Heart left ventricle (tissue), 16 donors: ENCODE measurements around the gene ANKRA2. TPM values are rescaled to one million over a fixed set of nuclear protein-coding genes. Genes with fewer than 3 reads are reported as not detected.

Source experiments
- ATAC-seq, 4 donors: fragments of 200-7000 bp; cut with Tn5 transposase; one replicate each; pipeline ENCODE4 v1.9.1; 2020 to 2022; ENCODE audit warnings: moderate library complexity in 4 of 4, mild to moderate bottlenecking in 3 of 4, moderate number of reproducible peaks in 1 of 4
- DNase-seq, 5 donors: peaks; one replicate each; pipeline ENCODE4 v3.0.0-alpha.2; 2020
- H3K27ac ChIP-seq, 12 donors: fragments of 200-600 bp; sonication (generic) in 4 of 12; one replicate each; pipeline versions ENCODE4 v1.5.0 to v1.8.0; 2016 to 2022; ENCODE audit warnings: mild to moderate bottlenecking in 2 of 12
- H3K27me3 ChIP-seq, 9 donors: fragments of 200-600 bp; sonication (generic) in 2 of 9; one replicate each; pipeline versions ENCODE4 v1.5.1 to v1.8.0; 2016 to 2022; ENCODE audit warnings: mild to moderate bottlenecking in 3 of 9
- H3K36me3 ChIP-seq, 9 donors: fragments of 200-600 bp; sonication (generic) in 2 of 9; one replicate each; pipeline versions ENCODE4 v1.5.0 to v1.8.0; 2018 to 2022; ENCODE audit warnings: mild to moderate bottlenecking in 2 of 9
- H3K4me1 ChIP-seq, 12 donors: fragments of 200-600 bp; sonication (generic) in 4 of 12; one replicate each; pipeline versions ENCODE4 v1.5.0 to v1.8.0; 2016 to 2022; ENCODE audit warnings: mild to moderate bottlenecking in 3 of 12
- H3K4me3 ChIP-seq, 12 donors: fragments of 200-600 bp; sonication (generic) in 4 of 12; one replicate each; pipeline versions ENCODE4 v1.5.0 to v1.8.0; 2017 to 2022; ENCODE audit warnings: mild to moderate bottlenecking in 9 of 12, moderate library complexity in 4 of 12
- H3K9me3 ChIP-seq, 12 donors: fragments of 200-600 bp; sonication (generic) in 4 of 12; one replicate each; pipeline versions ENCODE4 v1.5.0 to v1.8.0; 2016 to 2022; ENCODE audit warnings: mild to moderate bottlenecking in 1 of 12
- CTCF ChIP-seq, 12 donors: fragments of 200-600 bp; sonication (generic) in 4 of 12; IDR thresholded peaks; one replicate each; pipeline versions ENCODE4 v1.5.0 to v1.8.0; 2018 to 2022; ENCODE audit warnings: antibody characterized with exemption in 12 of 12, mild to moderate bottlenecking in 5 of 12
- POLR2A ChIP-seq, 2 donors: fragments of 450-650 bp; IDR thresholded peaks; one replicate each; pipeline ENCODE4 v1.6.1; 2017; ENCODE audit warnings: antibody characterized with exemption in 2 of 2, mild to moderate bottlenecking in 2 of 2, moderate library complexity in 2 of 2
- WGBS, 4 donors: extraction: QIAGEN DNeasy Blood & Tissue Kit in 2 of 4; methylation state at CpG; one replicate each; pipeline versions ENCODE4 v1.1.5 to v1.1.7; 2013 to 2018; 5-methylcytosine and 5-hydroxymethylcytosine counted together
- intact Hi-C, 10 donors: fragments of 100-400 bp; cut with DNase I; formaldehyde crosslinking; loops; one replicate each; pipeline versions ENCODE4 v1.11.1 to v1.14.2; 2022
- long read RNA-seq, 3 donors: library from polyadenylated mRNA; unstranded; transcript quantifications; one replicate each; pipeline ENCODE4 v2.0.0, GENCODE V29; 2020 to 2021
- polyA plus RNA-seq, 2 donors: library from polyadenylated mRNA; stranded (reverse); fragments of 200-250 nt; gene quantifications; one replicate each; pipeline ENCODE4 v1.2.3, GENCODE V29; 2013
- total RNA-seq, 9 donors: library from RNA; depleted of rRNA in 2 of 9; stranded (reverse); fragments of >200 nt in 2 of 9; fragmentation: NEBNext Ultra II Directional in 3 of 9; extraction: Animal tissue kit (Norgen Biotek cat#: 25700) in 3 of 9; gene quantifications; one replicate each; pipeline versions ENCODE4 v1.1.0 to v1.2.4, GENCODE V29; 2016 to 2023
- donor health status: ischemic (EF 13 %, LVEDD 7.1; RV severe dilation, severe dysfunction).
- donor health status: healthy with polysubstance abuse.
- donor health status: DM: no; HTN: yes; CAD: no.
- donor health status: DM: no; HTN: no; CAD: no.
- donor health status: ischemic (EF 25% LVEDD 6.9; RV normal size, moderate dysfunction).
- donor health status: ischemic (EF 25% LVEDD 5.7; RV mildly dilated, moderate dysfunction).
- donor health status: healthy.
- donor health status: DM: yes; HTN: yes; CAD: no.
- donor health status: ischemic (EF 35%, LVEDD 5.7; RV mildly dilated, moderate dysfunction).
- donor health status: nonischemic (EF 11% LVEDD 7.7; RV severe dilation, severe dysfunction).
- donor health status: DM: yes; HTN: yes; CAD: no.
- donor health status: PGD.
- donor health status: ischemic (EF 29% LVEDD 5.4; RV normal size, mild dysfunction).
- donor health status: nonischemic (EF 23%, LVEDD 6.1; RV moderate dilation, normal function).

The ANKRA2 gene
- total RNA-seq, result 10 to 100 TPM; 10.3 to 14.9 (median 11.4) TPM
- 1 to 10 TPM; 6.2 to 8.6 TPM for polyA plus RNA-seq
- long read RNA-seq, donor 1, transcript ANKRA2-201 (9 exons, 2,063 nt), result major isoform, 14 of 23 reads
- long read RNA-seq, donor 1, partial matches to known transcripts, result 3 of 23 reads
- long read RNA-seq, donor 1, other reads (novel, unspliced or antisense), result 4 of 23 reads
- long read RNA-seq, donor 2, transcript ANKRA2-201 (9 exons, 2,063 nt), result major isoform, 54 of 65 reads
- long read RNA-seq, donor 2, partial matches to known transcripts, result 3 of 65 reads
- long read RNA-seq, donor 2, other reads (novel, unspliced or antisense), result 8 of 65 reads
- long read RNA-seq, donor 3, transcript ANKRA2-201 (9 exons, 2,063 nt), result major isoform, 10 of 10 reads
- long read RNA-seq, donor 3, partial matches to known transcripts, result 0 of 10 reads
- long read RNA-seq, donor 3, other reads (novel, unspliced or antisense), result 0 of 10 reads

GRCh38 chr5:73565139-73565968, at the start of gene ANKRA2, which contains the start of gene UTP15:
TSS of gene ANKRA2 (minus strand) at chr5:73565639. CDS start at chr5:73562881, 2,758 bp downstream.
TSS of gene UTP15 (plus strand) at chr5:73565743. CDS start at chr5:73567345, 1,602 bp downstream.
- TF ChIP-seq CTCF (IDR thresholded peaks at IDR 0.05), result no peak
- peak in 1 of 2 donors; percentile 38 for TF ChIP-seq POLR2A (IDR thresholded peaks at IDR 0.05)
- Histone ChIP-seq H3K4me1 (peaks cover 0 to 38% (median 30%) of the 10 kb centered on the region in 12 donors), H3K36me3 (peaks cover 0 to 50% (median 42%) of the 10 kb centered on the region in 9 donors), H3K9me3 (no peaks in the 10 kb centered on the region), H3K27ac (peak within 1 kb of the TSS; percentile 77 to 97 (median 93)), H3K4me3 (peak within 1 kb of the TSS; percentile 53 to 91 (median 79)), H3K27me3 (no peaks in the 10 kb centered on the region)
- intact Hi-C loops, result loop anchor here in 1 of 10 donors (10.0 kb wide), 1 partner anchor 1119 kb away; the partner anchor contains the start of gene HEXB
- WGBS, 4 donors, result 0 to 1% (median 0%) methylated on average over 52 to 62 of the region's 62 CpGs
- DNase-seq (peak; percentile 99 to 100 (median 100)), ATAC-seq (peak; percentile 99)

- WGBS, 4 donors, result 73 to 84% (median 82%) methylated on average over 2 of the region's 2 CpGs
- no peaks in the 10 kb centered on the region for H3K9me3 ChIP-seq
- DNase-seq (no peak), ATAC-seq (no peak)
- no peak overlapping the region for H3K4me3 ChIP-seq
- peaks cover 0 to 4% (median 0%) of the 10 kb centered on the region in 9 donors for H3K27me3 ChIP-seq
- TF ChIP-seq CTCF (IDR thresholded peaks at IDR 0.05) (no peak), POLR2A (IDR thresholded peaks at IDR 0.05) (no peak)
- no peaks in the 10 kb centered on the region for H3K36me3 ChIP-seq
- intact Hi-C loops, result no loop called here
- no peaks in the 10 kb centered on the region for H3K4me1 ChIP-seq
- no peak overlapping the region for H3K27ac ChIP-seq
Observed at GRCh38 chr5:73615085-73615484, 49.6 kb upstream of the ANKRA2 start.

GRCh38 chr5:73612799-73613198, 47.4 kb upstream of the ANKRA2 start:
- intact Hi-C loops, result no loop called here
- TF ChIP-seq CTCF (IDR thresholded peaks at IDR 0.05) (no peak), POLR2A (IDR thresholded peaks at IDR 0.05) (no peak)
- Histone ChIP-seq H3K36me3 (no peaks in the 10 kb centered on the region), H3K4me1 (no peaks in the 10 kb centered on the region), H3K4me3 (no peak overlapping the region), H3K27ac (no peak overlapping the region), H3K9me3 (no peaks in the 10 kb centered on the region), H3K27me3 (peaks cover 0 to 4% (median 0%) of the 10 kb centered on the region in 9 donors)
- WGBS, 4 donors, result 89 to 97% (median 93%) methylated on average over 3 of the region's 3 CpGs
- DNase-seq (no peak), ATAC-seq (no peak)

GRCh38 chr5:73607228-73607627, 41.8 kb upstream of the ANKRA2 start:
- H3K27me3 ChIP-seq, result peaks cover 0 to 4% (median 0%) of the 10 kb centered on the region in 9 donors
- H3K36me3 ChIP-seq, result no peaks in the 10 kb centered on the region
- H3K9me3 ChIP-seq, result peaks cover 0 to 4% (median 0%) of the 10 kb centered on the region in 12 donors
- intact Hi-C loops, result no loop called here
- H3K4me3 ChIP-seq, result no peak overlapping the region
- ATAC-seq, result no peak
- no peak overlapping the region for H3K27ac ChIP-seq
- no peak for DNase-seq
- peaks cover 0 to 5% (median 0%) of the 10 kb centered on the region in 12 donors for H3K4me1 ChIP-seq
- no peak for TF ChIP-seq POLR2A (IDR thresholded peaks at IDR 0.05)
- TF ChIP-seq CTCF (IDR thresholded peaks at IDR 0.05), result no peak
